Measurements from ENCODE around the gene NPB.

NPB gene

GRCh38 chr17:81902023-81902652, at the start of gene NPB:
TSS of gene NPB (plus strand) at chr17:81902238. CDS start at chr17:81902278, 40 bp downstream.
- no peak for DNase-seq (ENCODE audit: low read depth in 2 of 2)

GRCh38 chr17:81854974-81855774, 46.9 kb upstream of the NPB start:
- DNase-seq (ENCODE audit: low read depth in 2 of 2) = no peak

GRCh38 chr17:81858170-81858966, 43.7 kb upstream of the NPB start:
- DNase-seq (ENCODE audit: low read depth in 2 of 2) = no peak

GRCh38 chr17:81858967-81859905, 42.8 kb upstream of the NPB start:
- DNase-seq (ENCODE audit: low read depth in 2 of 2) = no peak

- DNase-seq (ENCODE audit: low read depth in 2 of 2) = no peak
Observed at GRCh38 chr17:81859906-81860755, 41.9 kb upstream of the NPB start, which contains the start of gene P4HB. TSS of gene P4HB (minus strand) at chr17:81860535. CDS start at chr17:81860471, 64 bp downstream.

- peak; percentile 98 to 99 for DNase-seq (ENCODE audit: low read depth in 2 of 2)
Observed at GRCh38 chr17:81860756-81861568, 41.1 kb upstream of the NPB start.

GRCh38 chr17:81863123-81863675, 38.8 kb upstream of the NPB start:
- no peak for DNase-seq (ENCODE audit: low read depth in 2 of 2)

- no peak for DNase-seq (ENCODE audit: low read depth in 2 of 2)
Observed at GRCh38 chr17:81863833-81864768, 37.9 kb upstream of the NPB start.

GRCh38 chr17:81865358-81865732, 36.7 kb upstream of the NPB start:
- no peak for DNase-seq (ENCODE audit: low read depth in 2 of 2)

GRCh38 chr17:81865733-81866439, 36.2 kb upstream of the NPB start:
- DNase-seq (ENCODE audit: low read depth in 2 of 2) = no peak

GRCh38 chr17:81866440-81867169, 35.4 kb upstream of the NPB start:
- DNase-seq (ENCODE audit: low read depth in 2 of 2) = no peak

GRCh38 chr17:81867170-81867990, 34.7 kb upstream of the NPB start:
- no peak for DNase-seq (ENCODE audit: low read depth in 2 of 2)

- no peak for DNase-seq (ENCODE audit: low read depth in 2 of 2)
Observed at GRCh38 chr17:81867991-81868673, 33.9 kb upstream of the NPB start.

- no peak for DNase-seq (ENCODE audit: low read depth in 2 of 2)
Observed at GRCh38 chr17:81868674-81869220, 33.3 kb upstream of the NPB start.
